Measurements from ENCODE around the gene PCDH9.

Gene PCDH9

GRCh38 chr13:66409542-66409941 lies 820.6 kb downstream of the PCDH9 start:
- no peak for DNase-seq

- DNase-seq, result no peak
Measured at GRCh38 chr13:66407128-66407527, 823.0 kb downstream of the PCDH9 start.

GRCh38 chr13:66405908-66406802 lies 824.0 kb downstream of the PCDH9 start:
- no peak for DNase-seq

GRCh38 chr13:66402546-66402945 lies 827.6 kb downstream of the PCDH9 start:
- DNase-seq, result no peak

GRCh38 chr13:66402066-66402465 lies 828.1 kb downstream of the PCDH9 start:
- DNase-seq, result no peak

- no peak for DNase-seq
Measured at GRCh38 chr13:66400292-66400691, 829.8 kb downstream of the PCDH9 start.

GRCh38 chr13:66399873-66400272 lies 830.3 kb downstream of the PCDH9 start:
- no peak for DNase-seq

GRCh38 chr13:66397133-66397532 lies 833.0 kb downstream of the PCDH9 start:
- no peak for DNase-seq

GRCh38 chr13:66391322-66391721 lies 838.8 kb downstream of the PCDH9 start:
- no peak for DNase-seq

GRCh38 chr13:66378894-66379293 lies 851.2 kb downstream of the PCDH9 start:
- no peak for DNase-seq

- DNase-seq, result no peak
Measured at GRCh38 chr13:66377569-66377968, 852.6 kb downstream of the PCDH9 start.

GRCh38 chr13:66375756-66376155 lies 854.4 kb downstream of the PCDH9 start:
- no peak for DNase-seq

GRCh38 chr13:66369666-66370065 lies 860.5 kb downstream of the PCDH9 start:
- no peak for DNase-seq

- DNase-seq, result no peak
Measured at GRCh38 chr13:66367356-66367755, 862.8 kb downstream of the PCDH9 start.

GRCh38 chr13:66365101-66365500 lies 865.0 kb downstream of the PCDH9 start:
- DNase-seq, result no peak

- no peak for DNase-seq
Measured at GRCh38 chr13:66364346-66364745, 865.8 kb downstream of the PCDH9 start.

- no peak for DNase-seq
Measured at GRCh38 chr13:66362485-66362884, 867.7 kb downstream of the PCDH9 start.

GRCh38 chr13:66359910-66360552 lies 870.1 kb downstream of the PCDH9 start:
- DNase-seq, result no peak

GRCh38 chr13:66359393-66359792 lies 870.7 kb downstream of the PCDH9 start:
- no peak for DNase-seq

GRCh38 chr13:66358564-66358963 lies 871.6 kb downstream of the PCDH9 start:
- no peak for DNase-seq

- DNase-seq, result no peak
Measured at GRCh38 chr13:66357463-66357862, 872.7 kb downstream of the PCDH9 start.

- DNase-seq, result no peak
Measured at GRCh38 chr13:66354879-66355751, 875.0 kb downstream of the PCDH9 start.

GRCh38 chr13:66353664-66354063 lies 876.5 kb downstream of the PCDH9 start:
- no peak for DNase-seq
